ENCODE measurements around the gene EXD3.

EXD3 gene

GRCh38 chr9:137461663-137462395 is 38.9 kb upstream of the EXD3 start:
- H3K4me1 Mint-ChIP-seq = peaks cover 32% of the 10 kb centered on the region
- no peaks in the 10 kb centered on the region for H3K9me3 Mint-ChIP-seq
- H3K36me3 Mint-ChIP-seq = no peaks in the 10 kb centered on the region
- peak overlapping the region; percentile 68 for H3K27ac Mint-ChIP-seq
- H3K4me3 Mint-ChIP-seq = peak overlapping the region; percentile 79
- no peaks in the 10 kb centered on the region for H3K27me3 Mint-ChIP-seq

DNA sequence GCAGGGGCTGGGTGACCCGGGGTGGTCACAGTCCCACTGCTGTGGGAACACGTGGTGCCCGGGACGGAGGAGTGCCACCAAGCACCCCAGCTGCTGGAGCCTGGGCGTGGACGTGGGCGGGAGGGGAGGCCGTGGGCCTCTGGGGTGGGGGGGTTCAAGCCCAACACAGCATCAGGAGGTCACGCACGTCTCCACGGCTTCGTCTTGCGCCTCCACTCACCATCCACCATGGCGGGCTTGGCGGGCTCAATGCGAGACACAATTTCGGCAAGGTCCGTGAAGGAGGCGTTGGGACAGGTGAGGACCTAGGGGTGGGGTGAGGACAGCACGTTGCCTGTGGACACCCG is 38.3 kb upstream of the EXD3 start:
- H3K4me3 Mint-ChIP-seq = peak overlapping the region; percentile 49
- peaks cover 36% of the 10 kb centered on the region for H3K4me1 Mint-ChIP-seq
- no peaks in the 10 kb centered on the region for H3K9me3 Mint-ChIP-seq
- no peaks in the 10 kb centered on the region for H3K27me3 Mint-ChIP-seq
- H3K27ac Mint-ChIP-seq = no peak overlapping the region
- no peaks in the 10 kb centered on the region for H3K36me3 Mint-ChIP-seq

DNA sequence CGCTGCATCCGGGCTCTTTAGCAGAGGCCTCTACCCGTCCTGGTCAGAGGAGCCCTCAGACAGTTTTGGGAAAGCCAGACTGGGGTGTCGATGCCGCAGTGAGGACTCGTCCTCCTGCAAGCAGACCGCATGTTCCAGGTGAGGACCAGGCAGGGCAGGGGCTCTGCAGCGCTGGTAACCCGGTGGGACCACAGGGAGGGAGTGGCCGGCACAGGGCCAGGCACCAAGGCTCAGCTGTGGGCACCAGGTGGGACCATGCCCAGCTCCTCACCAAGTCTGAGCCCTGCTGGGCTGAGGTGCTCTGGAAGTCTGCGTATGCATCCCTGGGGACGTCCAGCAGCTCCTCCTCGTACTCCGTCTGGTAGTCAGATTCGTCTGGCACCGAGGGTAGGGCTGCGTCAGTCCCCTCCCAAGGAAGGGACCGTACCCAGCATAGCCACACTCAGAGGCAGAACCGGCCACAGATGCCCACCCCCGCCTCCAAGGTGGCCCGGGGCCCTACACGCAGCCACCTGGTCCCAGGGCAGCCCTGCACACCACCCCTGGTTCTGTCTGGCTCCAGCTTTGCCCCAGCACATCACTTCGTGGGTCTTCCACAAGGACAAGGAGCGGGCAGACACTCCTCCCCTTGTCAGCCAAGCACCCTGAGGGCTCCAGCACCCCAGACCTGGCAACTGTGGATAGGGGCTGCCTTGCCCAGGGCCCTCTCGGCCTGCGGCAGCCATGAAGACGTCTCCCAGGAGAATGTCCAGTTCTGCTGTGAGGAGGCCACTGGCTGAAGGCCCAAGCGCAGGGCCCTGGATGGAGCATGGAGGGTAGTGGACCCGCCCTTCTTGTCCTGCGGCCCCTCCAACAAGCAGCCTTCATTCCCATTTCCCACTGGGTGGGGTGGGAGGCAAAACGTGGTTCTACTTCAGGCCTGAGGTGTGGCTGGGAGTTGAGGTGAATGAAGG is 37.7 kb upstream of the EXD3 start:
- Mint-ChIP-seq H3K4me3 (peak overlapping the region; percentile 49), H3K27me3 (no peaks in the 10 kb centered on the region), H3K4me1 (peaks cover 35% of the 10 kb centered on the region), H3K9me3 (no peaks in the 10 kb centered on the region), H3K27ac (peak overlapping the region; percentile 35), H3K36me3 (peaks cover 3% of the 10 kb centered on the region)

GRCh38 chr9:137459601-137460362 is 36.8 kb upstream of the EXD3 start:
- Mint-ChIP-seq H3K4me3 (peak overlapping the region; percentile 65), H3K27ac (no peak overlapping the region), H3K4me1 (peaks cover 37% of the 10 kb centered on the region)

DNA sequence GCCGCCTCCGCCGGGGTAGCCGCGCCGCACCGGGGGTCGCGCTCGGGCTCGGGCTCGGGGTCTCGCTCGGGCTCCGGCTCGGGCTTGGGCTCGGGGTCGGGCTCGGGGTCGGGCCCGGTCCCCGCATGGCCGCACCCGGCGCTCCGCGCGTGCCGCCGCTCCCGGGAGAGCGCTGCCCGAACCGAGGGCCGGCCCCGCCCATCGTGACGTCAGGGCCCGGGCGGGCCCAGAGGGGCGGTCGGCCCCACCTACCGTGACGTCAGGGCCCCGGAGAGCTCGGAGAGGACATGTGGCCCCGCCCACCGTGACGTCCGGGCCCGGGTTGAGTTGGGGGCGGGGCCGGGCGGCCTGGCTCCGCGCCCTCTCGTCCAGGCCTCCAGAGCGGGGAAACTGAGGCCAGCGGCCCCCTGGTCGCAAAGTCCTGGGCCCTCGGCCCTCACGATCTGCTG is 36.2 kb upstream of the EXD3 start, which contains the start of gene NSMF:
TSS of gene NSMF (minus strand) at position 183 of the 449 bp plus-strand sequence. CDS start 232 bp downstream, outside the sequence.
- H3K4me1 Mint-ChIP-seq = peaks cover 43% of the 10 kb centered on the region
- peaks cover 3% of the 10 kb centered on the region for H3K36me3 Mint-ChIP-seq
- H3K27me3 Mint-ChIP-seq = no peaks in the 10 kb centered on the region
- no peaks in the 10 kb centered on the region for H3K9me3 Mint-ChIP-seq
- H3K27ac Mint-ChIP-seq = no peak within 1 kb of the TSS
- peak within 1 kb of the TSS; percentile 65 for H3K4me3 Mint-ChIP-seq

More at GRCh38 chr9:137459601-137460362, 36.8 kb upstream of the EXD3 start:
- H3K36me3 Mint-ChIP-seq = peaks cover 3% of the 10 kb centered on the region
- H3K27me3 Mint-ChIP-seq = no peaks in the 10 kb centered on the region
- H3K9me3 Mint-ChIP-seq = no peaks in the 10 kb centered on the region

DNA sequence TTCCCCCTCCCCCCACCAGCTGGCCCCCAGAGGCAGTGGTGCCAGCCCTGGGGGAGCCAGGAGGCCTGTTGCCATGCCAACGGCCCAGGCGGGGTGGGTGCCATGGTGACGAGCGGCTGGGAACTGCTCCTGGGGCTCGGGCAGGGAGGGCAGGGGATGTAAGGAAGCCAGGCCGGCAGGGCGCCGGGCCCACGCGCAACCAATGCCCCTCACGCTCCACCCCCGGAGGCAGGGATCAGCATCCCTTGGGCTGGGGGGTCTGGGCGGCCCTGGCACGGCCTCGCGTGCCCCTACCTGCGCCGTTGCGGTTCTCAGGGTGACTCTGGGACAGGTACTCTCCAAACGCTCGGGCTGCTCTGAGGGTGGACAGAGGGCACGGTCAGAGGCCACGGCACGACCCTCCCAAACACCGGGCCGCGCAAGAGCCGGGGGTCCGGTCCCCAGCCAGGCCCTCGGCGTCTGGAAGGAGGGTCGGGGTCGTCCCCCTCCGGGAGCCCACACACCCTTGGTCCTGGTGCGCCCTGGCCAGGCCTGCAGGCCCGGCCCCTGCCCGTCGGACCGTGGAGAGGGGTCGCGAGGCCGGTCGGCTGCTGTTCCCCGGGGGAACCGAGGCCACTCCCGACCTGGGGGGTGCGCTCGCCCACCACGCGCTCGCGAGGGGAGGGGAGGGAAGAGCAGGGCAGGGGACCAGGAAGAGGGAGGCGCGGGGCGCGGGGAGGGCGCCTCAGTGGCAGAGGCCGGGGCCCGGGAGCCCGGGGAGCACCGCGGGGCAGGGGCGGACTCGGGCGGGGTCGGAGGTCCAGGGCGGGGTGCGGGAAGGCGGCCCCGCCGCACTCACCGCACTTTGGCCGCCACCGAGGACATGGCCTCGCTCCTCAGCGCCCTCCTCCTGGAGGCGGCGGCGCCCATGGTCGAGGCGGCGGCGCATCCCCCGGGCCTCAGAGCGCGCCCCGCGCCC is 35.5 kb upstream of the EXD3 start:
- Mint-ChIP-seq H3K36me3 (peaks cover 3% of the 10 kb centered on the region), H3K27ac (no peak overlapping the region), H3K4me3 (peak overlapping the region; percentile 54), H3K27me3 (no peaks in the 10 kb centered on the region), H3K4me1 (peaks cover 43% of the 10 kb centered on the region), H3K9me3 (no peaks in the 10 kb centered on the region)

- Mint-ChIP-seq H3K36me3 (peaks cover 3% of the 10 kb centered on the region), H3K27me3 (no peaks in the 10 kb centered on the region), H3K4me3 (peak overlapping the region; percentile 54), H3K27ac (no peak overlapping the region), H3K4me1 (peaks cover 36% of the 10 kb centered on the region), H3K9me3 (no peaks in the 10 kb centered on the region)
Measured at GRCh38 chr9:137457406-137458193, 34.6 kb upstream of the EXD3 start.

- H3K4me3 Mint-ChIP-seq = peak overlapping the region; percentile 36
- peaks cover 42% of the 10 kb centered on the region for H3K4me1 Mint-ChIP-seq
- H3K27ac Mint-ChIP-seq = no peak overlapping the region
- H3K36me3 Mint-ChIP-seq = peaks cover 5% of the 10 kb centered on the region
- no peaks in the 10 kb centered on the region for H3K27me3 Mint-ChIP-seq
- no peaks in the 10 kb centered on the region for H3K9me3 Mint-ChIP-seq
Measured at GRCh38 chr9:137456864-137457405, 34.0 kb upstream of the EXD3 start.

GRCh38 chr9:137456061-137456863 is 33.3 kb upstream of the EXD3 start:
- Mint-ChIP-seq H3K36me3 (peaks cover 5% of the 10 kb centered on the region), H3K9me3 (no peaks in the 10 kb centered on the region), H3K4me3 (peak overlapping the region; percentile 38), H3K27me3 (no peaks in the 10 kb centered on the region), H3K4me1 (peaks cover 42% of the 10 kb centered on the region), H3K27ac (no peak overlapping the region)

- no peaks in the 10 kb centered on the region for H3K9me3 Mint-ChIP-seq
- H3K36me3 Mint-ChIP-seq = peaks cover 5% of the 10 kb centered on the region
- no peak overlapping the region for H3K27ac Mint-ChIP-seq
- peak overlapping the region; percentile 38 for H3K4me3 Mint-ChIP-seq
- H3K27me3 Mint-ChIP-seq = no peaks in the 10 kb centered on the region
- peaks cover 37% of the 10 kb centered on the region for H3K4me1 Mint-ChIP-seq
Measured at GRCh38 chr9:137455359-137455991, 32.5 kb upstream of the EXD3 start.

GRCh38 chr9:137454597-137455358 is 31.8 kb upstream of the EXD3 start:
- Mint-ChIP-seq H3K4me1 (peaks cover 39% of the 10 kb centered on the region), H3K4me3 (peak overlapping the region; percentile 51), H3K27me3 (no peaks in the 10 kb centered on the region), H3K36me3 (peaks cover 5% of the 10 kb centered on the region), H3K9me3 (no peaks in the 10 kb centered on the region), H3K27ac (no peak overlapping the region)

DNA sequence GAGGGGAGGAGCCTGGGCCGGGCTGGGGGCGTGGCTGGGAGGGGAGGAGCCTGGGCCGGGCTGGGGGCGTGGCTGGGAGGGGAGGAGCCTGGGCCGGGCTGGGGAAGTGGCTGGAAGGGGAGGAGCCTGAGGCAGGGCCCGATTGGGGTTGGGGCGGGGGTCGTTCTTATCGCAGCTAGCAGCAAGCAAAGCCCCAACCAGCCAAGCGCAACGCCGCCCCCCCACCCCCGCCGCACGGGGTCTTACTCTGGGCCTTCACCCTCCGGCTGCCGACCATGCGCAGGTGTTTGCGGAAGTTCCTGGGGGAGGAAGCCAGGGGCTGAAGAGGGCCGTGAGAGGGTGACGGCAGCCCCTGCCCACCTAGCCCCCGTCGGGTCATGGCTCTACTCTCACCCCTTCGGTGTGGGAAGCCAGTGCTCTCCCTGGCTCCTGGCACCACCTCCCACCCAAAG is 31.2 kb upstream of the EXD3 start:
- no peaks in the 10 kb centered on the region for H3K27me3 Mint-ChIP-seq
- H3K4me3 Mint-ChIP-seq = peak overlapping the region; percentile 51
- no peaks in the 10 kb centered on the region for H3K9me3 Mint-ChIP-seq
- H3K36me3 Mint-ChIP-seq = peaks cover 5% of the 10 kb centered on the region
- H3K27ac Mint-ChIP-seq = no peak overlapping the region
- peaks cover 36% of the 10 kb centered on the region for H3K4me1 Mint-ChIP-seq

All from activated naive CD4-positive, alpha-beta T cell treated with anti-CD3 and anti-CD28 coated beads, Interleukin-2, amount 50 U/mL, for 24 hours (primary cell).